22Rv1 (cell line): ENCODE results near the gene JSRP1.

Experiments
- CTCF ChIP-seq: fragments of 450-650 bp; IDR thresholded peaks from 2 replicates; pipeline ENCODE4 v1.5.1; 2017; ENCODE audit warnings: mild to moderate bottlenecking
- ZFX ChIP-seq: fragments of 450-650 bp; IDR thresholded peaks from 2 replicates; pipeline ENCODE4 v1.6.1; 2017; ENCODE audit warnings: antibody characterized with exemption, borderline replicate concordance

- TF ChIP-seq CTCF (no peak), ZFX (no peak)
Measured at GRCh38 chr19:2242092-2242537, 14.1 kb downstream of the JSRP1 start.
